ENCODE results near the gene PRR7.

DNA sequence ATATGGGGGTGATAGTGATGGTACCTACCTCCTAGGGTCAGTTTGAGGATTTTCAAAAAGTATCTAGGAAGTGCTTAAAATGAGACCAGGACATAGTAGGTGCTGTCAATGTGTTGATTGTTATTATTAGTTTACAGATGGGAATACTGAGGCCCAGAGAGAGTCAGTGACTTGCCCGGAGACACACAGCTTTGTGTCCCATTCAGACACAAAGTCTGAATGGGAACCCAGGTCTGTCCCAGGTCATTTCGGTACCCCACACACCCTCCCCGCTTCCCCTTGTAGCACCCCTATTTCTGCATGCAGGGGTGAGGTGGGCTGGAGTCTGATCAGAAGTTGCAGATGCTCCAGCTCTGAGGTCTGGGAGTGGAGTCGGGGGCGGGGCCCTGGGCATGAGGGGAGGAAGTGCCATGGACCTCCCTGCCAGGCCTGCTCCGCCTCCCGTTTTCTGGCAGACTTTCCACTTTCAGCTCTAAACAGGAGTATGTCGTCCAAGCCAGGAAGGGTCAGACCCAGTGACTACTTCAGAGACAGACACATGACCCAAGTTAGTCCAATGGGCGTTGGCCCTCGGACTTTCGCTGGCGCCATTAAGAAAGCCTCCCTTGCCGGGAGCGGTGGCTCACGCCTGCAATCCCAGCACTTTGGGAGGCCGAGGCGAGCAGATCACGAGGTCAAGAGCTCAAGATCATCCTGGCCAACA lies 30.1 kb downstream of the PRR7 start:
- no peak for TF ChIP-seq MXI1 (conservative IDR thresholded peaks at IDR 0.05; ENCODE audit: poor library complexity, severe bottlenecking)
- TF ChIP-seq, protein P1, sequence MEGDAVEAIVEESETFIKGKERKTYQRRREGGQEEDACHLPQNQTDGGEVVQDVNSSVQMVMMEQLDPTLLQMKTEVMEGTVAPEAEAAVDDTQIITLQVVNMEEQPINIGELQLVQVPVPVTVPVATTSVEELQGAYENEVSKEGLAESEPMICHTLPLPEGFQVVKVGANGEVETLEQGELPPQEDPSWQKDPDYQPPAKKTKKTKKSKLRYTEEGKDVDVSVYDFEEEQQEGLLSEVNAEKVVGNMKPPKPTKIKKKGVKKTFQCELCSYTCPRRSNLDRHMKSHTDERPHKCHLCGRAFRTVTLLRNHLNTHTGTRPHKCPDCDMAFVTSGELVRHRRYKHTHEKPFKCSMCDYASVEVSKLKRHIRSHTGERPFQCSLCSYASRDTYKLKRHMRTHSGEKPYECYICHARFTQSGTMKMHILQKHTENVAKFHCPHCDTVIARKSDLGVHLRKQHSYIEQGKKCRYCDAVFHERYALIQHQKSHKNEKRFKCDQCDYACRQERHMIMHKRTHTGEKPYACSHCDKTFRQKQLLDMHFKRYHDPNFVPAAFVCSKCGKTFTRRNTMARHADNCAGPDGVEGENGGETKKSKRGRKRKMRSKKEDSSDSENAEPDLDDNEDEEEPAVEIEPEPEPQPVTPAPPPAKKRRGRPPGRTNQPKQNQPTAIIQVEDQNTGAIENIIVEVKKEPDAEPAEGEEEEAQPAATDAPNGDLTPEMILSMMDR (IDR thresholded peaks at IDR 0.05; ENCODE audit: poor library complexity, severe bottlenecking): no peak
- TF ChIP-seq EP300 (conservative IDR thresholded peaks at IDR 0.05; ENCODE audit: poor library complexity, severe bottlenecking): no peak
- no peak for TF ChIP-seq RAD21 (conservative IDR thresholded peaks at IDR 0.05)
- no peak for TF ChIP-seq EZH2 (IDR thresholded peaks at IDR 0.05; ENCODE audit: borderline replicate concordance, insufficient read depth, low read length, poor library complexity, severe bottlenecking)
- TF ChIP-seq POLR2AphosphoS5 (IDR thresholded peaks at IDR 0.05): no peak
- TF ChIP-seq TAF1 (IDR thresholded peaks at IDR 0.05; ENCODE audit: low read depth): no peak
- TF ChIP-seq, protein P2, sequence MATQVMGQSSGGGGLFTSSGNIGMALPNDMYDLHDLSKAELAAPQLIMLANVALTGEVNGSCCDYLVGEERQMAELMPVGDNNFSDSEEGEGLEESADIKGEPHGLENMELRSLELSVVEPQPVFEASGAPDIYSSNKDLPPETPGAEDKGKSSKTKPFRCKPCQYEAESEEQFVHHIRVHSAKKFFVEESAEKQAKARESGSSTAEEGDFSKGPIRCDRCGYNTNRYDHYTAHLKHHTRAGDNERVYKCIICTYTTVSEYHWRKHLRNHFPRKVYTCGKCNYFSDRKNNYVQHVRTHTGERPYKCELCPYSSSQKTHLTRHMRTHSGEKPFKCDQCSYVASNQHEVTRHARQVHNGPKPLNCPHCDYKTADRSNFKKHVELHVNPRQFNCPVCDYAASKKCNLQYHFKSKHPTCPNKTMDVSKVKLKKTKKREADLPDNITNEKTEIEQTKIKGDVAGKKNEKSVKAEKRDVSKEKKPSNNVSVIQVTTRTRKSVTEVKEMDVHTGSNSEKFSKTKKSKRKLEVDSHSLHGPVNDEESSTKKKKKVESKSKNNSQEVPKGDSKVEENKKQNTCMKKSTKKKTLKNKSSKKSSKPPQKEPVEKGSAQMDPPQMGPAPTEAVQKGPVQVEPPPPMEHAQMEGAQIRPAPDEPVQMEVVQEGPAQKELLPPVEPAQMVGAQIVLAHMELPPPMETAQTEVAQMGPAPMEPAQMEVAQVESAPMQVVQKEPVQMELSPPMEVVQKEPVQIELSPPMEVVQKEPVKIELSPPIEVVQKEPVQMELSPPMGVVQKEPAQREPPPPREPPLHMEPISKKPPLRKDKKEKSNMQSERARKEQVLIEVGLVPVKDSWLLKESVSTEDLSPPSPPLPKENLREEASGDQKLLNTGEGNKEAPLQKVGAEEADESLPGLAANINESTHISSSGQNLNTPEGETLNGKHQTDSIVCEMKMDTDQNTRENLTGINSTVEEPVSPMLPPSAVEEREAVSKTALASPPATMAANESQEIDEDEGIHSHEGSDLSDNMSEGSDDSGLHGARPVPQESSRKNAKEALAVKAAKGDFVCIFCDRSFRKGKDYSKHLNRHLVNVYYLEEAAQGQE (IDR thresholded peaks at IDR 0.05; ENCODE audit: borderline replicate concordance): no peak
